GM12864 (cell line): ENCODE data around the gene ZNF428.
"Not testable (repeated sequence)": the region's sequence is repeated elsewhere in the genome, so short reads cannot be mapped to it uniquely, and the experiment has no call there.

Experiments used
- DNase-seq: peaks from one replicate; pipeline ENCODE4 v3.0.0-alpha.2; 2011; ENCODE audit warnings: low read depth
- H3K4me3 ChIP-seq: 2 replicates; pipeline ENCODE4 v1.5.1; 2011; ENCODE audit warnings: mild to moderate bottlenecking, low read depth, low read length, control low read depth
- TF ChIP-seq, protein P1 (sequence below): IDR thresholded peaks from 2 replicates; pipeline ENCODE4 v1.5.1; 2011; ENCODE audit warnings: low read depth, mild to moderate bottlenecking, moderate library complexity, low read length, control low read depth, inconsistent platforms; ENCODE audit errors: missing control alignments

The ZNF428 gene

DNA sequence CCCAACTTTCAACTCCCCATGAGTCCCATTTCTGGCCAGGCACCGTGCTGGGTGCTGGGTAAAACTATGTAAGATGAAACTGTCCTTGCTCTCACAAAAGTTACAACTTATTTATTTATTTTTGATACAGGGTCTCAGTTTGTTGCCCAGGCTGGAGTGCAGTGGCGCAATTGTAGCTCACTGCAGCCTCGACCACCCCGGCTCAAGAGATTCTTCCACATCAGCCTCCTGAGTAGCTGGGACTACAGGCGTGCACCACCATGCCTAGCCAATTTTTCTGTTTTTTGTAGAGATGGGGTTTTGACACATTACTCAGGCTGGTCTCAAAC is 33.1 kb upstream of the ZNF428 start:
- DNase-seq, result no peak
- TF ChIP-seq, protein P1, sequence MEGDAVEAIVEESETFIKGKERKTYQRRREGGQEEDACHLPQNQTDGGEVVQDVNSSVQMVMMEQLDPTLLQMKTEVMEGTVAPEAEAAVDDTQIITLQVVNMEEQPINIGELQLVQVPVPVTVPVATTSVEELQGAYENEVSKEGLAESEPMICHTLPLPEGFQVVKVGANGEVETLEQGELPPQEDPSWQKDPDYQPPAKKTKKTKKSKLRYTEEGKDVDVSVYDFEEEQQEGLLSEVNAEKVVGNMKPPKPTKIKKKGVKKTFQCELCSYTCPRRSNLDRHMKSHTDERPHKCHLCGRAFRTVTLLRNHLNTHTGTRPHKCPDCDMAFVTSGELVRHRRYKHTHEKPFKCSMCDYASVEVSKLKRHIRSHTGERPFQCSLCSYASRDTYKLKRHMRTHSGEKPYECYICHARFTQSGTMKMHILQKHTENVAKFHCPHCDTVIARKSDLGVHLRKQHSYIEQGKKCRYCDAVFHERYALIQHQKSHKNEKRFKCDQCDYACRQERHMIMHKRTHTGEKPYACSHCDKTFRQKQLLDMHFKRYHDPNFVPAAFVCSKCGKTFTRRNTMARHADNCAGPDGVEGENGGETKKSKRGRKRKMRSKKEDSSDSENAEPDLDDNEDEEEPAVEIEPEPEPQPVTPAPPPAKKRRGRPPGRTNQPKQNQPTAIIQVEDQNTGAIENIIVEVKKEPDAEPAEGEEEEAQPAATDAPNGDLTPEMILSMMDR, result no peak
- no peak overlapping the region; the same call in 1 of the 2 replicates for H3K4me3 ChIP-seq

DNA sequence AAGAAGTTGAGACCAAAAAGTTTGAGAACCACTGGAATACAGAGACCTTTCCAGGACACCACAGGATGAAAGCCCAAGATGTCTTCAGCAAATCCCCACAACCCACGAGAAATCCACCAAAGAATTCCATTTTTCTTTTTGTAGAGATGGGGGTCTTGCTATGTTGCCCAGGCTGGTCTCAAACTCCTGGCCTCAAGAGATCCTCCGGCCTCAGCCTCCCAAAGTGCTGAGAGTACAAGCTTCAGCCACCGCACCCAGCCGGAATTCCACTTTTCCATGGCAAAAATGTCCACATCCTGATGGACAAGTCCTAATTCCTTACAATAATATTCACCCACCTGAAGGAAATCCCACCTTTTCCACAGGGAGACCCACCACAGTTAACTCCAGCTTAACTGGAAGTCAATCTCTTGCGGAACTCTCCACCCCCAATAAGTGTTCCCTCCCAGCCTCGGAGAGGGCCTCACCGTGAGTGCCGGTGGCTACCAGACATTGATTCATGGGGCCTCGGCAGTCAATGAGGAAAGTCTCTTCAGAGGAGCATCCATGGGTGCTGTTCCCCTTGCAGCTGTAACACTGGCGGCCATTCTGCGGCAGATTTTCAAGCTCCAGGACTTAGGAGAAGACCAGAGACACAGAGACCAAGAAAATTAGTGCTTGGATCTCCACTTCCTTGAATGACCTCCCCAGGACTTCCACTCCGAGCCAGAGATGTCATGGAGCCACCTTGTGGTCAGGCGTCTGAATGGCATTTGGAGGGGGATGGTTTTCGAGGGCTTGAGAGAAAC is 32.5 kb upstream of the ZNF428 start:
- peak overlapping the region; percentile 56 for H3K4me3 ChIP-seq
- TF ChIP-seq, protein P1, result peak; percentile 82

DNA sequence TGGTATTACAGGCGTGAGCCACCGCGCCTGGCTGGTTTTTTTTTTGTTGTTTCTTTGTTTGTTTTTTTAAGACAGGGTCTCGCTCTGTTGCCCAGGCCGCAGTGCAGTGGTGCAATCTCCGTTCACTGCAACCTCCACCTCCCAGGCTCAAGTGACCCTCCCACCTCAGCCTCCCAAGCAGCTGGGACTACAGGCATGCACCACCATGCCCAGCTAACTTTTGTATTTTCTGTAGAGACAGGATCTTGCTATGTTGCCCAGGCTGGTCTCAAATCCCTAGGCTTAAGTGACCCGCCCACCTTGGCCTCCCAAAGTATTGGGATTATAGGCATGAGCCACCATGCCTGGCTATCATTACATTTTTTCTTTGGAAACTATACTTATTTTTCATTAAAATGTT is 30.8 kb upstream of the ZNF428 start:
- not testable (repeated sequence) for DNase-seq, H3K4me3 ChIP-seq

More for the DNA sequence above, 32.5 kb upstream of the ZNF428 start:
- DNase-seq, result no peak

DNA sequence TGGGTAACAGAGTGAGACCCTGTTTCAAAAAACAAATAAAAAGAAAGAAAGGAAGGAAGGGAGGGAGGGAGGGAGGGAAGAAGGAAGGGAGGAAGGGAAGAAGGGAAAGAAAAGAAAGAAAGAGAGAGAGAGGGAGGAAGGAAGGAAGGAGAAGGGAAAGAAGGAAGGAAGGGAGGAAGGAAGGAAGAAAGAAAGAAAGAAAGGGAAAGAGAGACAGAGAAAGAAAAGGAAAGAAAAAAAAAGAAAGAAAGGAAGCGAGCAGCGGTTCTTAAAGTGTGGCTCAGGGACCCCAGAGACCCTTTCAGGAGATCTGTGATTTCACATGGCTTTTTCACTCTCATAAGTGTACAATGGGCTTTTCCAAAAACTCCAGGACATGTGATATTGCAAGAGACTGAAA is 30.1 kb upstream of the ZNF428 start:
- DNase-seq, result no peak
- TF ChIP-seq, protein P1, result no peak
- no peak overlapping the region for H3K4me3 ChIP-seq

DNA sequence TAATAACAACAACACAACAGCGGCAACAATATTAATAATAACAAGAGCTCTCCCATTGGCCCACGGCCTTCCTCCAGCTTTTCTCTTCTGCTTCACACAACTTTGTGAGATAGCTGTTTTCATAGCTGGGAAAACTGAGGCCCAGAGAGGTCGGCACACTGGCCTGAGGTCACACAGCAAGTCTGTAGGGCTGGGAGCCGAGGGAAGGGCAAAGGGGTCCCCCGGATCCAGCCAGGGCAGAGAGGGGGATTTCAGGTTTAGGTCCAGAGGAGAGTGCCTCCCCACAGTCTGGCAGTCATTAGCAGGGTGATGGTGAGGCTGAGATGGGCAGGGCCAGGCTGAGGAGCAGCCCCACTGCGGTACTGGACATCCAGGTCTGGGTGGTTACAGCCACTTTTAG is 29.2 kb upstream of the ZNF428 start:
- DNase-seq, result no peak

DNA sequence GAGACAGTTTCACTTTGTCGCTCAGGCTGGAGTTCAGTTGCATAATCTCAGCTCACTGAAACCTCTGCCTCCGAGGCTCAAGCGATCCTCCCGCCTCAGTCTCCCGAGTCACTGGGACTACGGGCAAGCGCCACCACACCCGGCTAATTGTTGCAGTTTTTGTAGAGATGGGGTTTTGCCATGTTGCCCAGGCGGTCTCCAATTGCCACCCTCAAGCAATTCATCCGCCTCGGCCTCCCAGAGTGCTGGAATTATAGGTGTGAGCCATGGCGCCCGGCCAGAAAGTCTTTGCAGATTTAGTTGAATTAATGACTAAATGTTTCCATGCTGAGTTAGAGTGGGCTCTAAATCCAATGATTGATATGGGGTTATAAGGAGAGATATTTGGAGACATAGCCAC is 24.8 kb upstream of the ZNF428 start:
- TF ChIP-seq, protein P1, result no peak
- DNase-seq, result no peak
- no peak overlapping the region for H3K4me3 ChIP-seq

More for the DNA sequence above, 29.2 kb upstream of the ZNF428 start:
- TF ChIP-seq, protein P1, result no peak
- H3K4me3 ChIP-seq, result no peak overlapping the region

DNA sequence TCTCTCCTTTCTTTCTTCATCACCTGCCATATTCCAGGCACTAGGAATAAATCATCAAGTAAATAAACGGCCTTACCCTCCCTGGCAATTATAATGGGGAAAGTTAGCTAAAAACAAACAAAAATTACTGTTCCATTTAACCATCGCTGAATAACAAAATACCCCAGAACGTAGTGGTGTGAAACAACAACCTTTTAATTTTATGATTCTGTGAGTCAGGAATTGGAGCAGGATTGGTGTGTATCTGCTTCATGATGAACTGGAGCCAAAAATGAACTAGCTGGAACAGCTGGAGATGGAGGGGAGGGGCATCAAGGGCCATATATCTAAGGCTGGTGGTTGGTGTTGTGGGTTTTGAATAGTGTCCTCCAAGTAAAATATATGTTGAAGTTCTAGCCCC is 23.9 kb upstream of the ZNF428 start:
- TF ChIP-seq, protein P1, result no peak
- no peak for DNase-seq
- no peak overlapping the region for H3K4me3 ChIP-seq
